Nephron progenitor cell (in vitro differentiated cells): ENCODE results near the gene CD36.

Experiments used
- DNase-seq: peaks from one replicate; pipeline ENCODE4 v3.0.0; 2021
- H3K27ac Mint-ChIP-seq: 2 replicates; pipeline ENCODE4 v1.8.0; 2021; ENCODE audit warnings: mild to moderate bottlenecking, moderate library complexity, mixed read lengths
- H3K27me3 Mint-ChIP-seq: 2 replicates; pipeline ENCODE4 v1.8.0; 2021; ENCODE audit warnings: mild to moderate bottlenecking, low read depth, mixed read lengths; ENCODE audit not compliant: poor library complexity
- H3K36me3 Mint-ChIP-seq: 2 replicates; pipeline ENCODE4 v1.8.0; 2021; ENCODE audit warnings: low read depth, mixed read lengths
- H3K4me1 Mint-ChIP-seq: 2 replicates; pipeline ENCODE4 v1.8.0; 2021; ENCODE audit warnings: mixed read lengths
- H3K4me3 Mint-ChIP-seq: 2 replicates; pipeline ENCODE4 v1.8.0; 2021; ENCODE audit warnings: mild to moderate bottlenecking, moderate library complexity, mixed read lengths
- H3K9me3 Mint-ChIP-seq: 2 replicates; pipeline ENCODE4 v1.8.0; 2021; ENCODE audit warnings: mild to moderate bottlenecking, moderate library complexity, mixed read lengths
- TF ChIP-seq, protein P1 (sequence below): fragments of 200-600 bp; sonication (generic); IDR thresholded peaks from 2 replicates; pipeline ENCODE4 v1.5.0; 2021; ENCODE audit warnings: antibody characterized with exemption

Gene CD36

DNA sequence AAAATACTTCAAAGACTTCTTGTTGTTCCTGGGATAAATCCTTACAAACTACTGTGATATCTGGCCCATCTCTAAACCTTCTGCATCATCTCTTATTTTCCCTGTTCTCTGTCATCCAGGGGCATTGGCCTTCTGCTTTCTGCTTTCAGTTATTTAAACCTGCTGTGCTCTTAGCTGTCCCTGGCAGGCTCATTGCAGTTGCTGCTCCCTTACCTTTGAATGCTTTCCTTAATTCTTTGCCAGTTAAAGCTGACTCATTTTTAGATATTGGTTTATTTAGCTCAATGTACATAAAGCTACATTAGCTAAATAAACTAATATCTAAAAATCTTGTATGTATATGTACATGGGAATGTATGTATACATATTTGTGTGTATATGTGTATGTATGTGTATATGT lies 40.6 kb upstream of the CD36 start:
- no peak overlapping the region for H3K27ac Mint-ChIP-seq
- no peak for DNase-seq
- peaks cover 3% of the 10 kb centered on the region for H3K27me3 Mint-ChIP-seq
- H3K4me3 Mint-ChIP-seq: no peak overlapping the region
- no peaks in the 10 kb centered on the region for H3K9me3 Mint-ChIP-seq
- no peaks in the 10 kb centered on the region for H3K36me3 Mint-ChIP-seq
- TF ChIP-seq, protein P1, sequence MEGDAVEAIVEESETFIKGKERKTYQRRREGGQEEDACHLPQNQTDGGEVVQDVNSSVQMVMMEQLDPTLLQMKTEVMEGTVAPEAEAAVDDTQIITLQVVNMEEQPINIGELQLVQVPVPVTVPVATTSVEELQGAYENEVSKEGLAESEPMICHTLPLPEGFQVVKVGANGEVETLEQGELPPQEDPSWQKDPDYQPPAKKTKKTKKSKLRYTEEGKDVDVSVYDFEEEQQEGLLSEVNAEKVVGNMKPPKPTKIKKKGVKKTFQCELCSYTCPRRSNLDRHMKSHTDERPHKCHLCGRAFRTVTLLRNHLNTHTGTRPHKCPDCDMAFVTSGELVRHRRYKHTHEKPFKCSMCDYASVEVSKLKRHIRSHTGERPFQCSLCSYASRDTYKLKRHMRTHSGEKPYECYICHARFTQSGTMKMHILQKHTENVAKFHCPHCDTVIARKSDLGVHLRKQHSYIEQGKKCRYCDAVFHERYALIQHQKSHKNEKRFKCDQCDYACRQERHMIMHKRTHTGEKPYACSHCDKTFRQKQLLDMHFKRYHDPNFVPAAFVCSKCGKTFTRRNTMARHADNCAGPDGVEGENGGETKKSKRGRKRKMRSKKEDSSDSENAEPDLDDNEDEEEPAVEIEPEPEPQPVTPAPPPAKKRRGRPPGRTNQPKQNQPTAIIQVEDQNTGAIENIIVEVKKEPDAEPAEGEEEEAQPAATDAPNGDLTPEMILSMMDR: no peak
- H3K4me1 Mint-ChIP-seq: no peaks in the 10 kb centered on the region

DNA sequence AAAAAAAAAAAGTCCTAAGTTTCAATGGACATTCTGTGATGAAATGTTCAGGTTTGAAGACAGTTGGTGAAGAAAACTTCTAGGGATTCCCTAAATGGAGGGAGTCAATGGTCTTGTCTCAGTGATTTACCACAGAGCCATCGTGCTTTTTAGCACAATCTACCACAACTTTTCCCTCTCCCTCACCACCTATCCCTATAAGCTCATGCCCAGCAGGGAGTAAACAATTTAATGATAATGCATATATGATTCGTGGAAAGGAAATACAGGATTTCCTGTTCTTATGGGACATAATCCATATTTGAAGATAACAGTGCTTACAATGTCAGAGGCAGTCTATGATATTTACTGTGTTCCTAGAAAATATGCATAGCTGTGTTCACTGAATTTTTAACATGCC lies 38.4 kb upstream of the CD36 start:
- TF ChIP-seq, protein P1: no peak

DNA sequence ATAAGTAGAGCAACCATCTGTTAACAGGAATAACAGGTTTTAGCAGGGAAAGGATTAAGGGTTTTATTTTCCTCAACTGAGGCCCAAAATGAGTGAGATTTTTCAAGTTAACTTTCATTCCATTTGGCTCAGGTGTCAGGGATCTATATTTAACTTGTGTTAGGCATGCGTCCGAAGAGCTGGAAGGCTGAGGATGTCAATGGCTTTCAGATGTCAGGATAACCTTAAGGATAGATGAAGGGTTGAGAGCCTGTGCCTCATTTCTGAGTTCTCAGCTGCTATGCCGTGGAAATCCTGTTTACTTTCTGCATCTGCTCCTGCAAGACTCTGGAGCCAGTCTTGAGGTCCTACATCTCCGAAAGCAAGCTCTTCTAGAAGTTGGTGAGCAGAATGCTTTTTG lies 36.4 kb upstream of the CD36 start:
- TF ChIP-seq, protein P1: no peak
- no peak overlapping the region for H3K4me3 Mint-ChIP-seq
- no peak for DNase-seq
- H3K9me3 Mint-ChIP-seq: no peaks in the 10 kb centered on the region
- no peaks in the 10 kb centered on the region for H3K36me3 Mint-ChIP-seq
- no peak overlapping the region for H3K27ac Mint-ChIP-seq
- no peaks in the 10 kb centered on the region for H3K4me1 Mint-ChIP-seq
- peaks cover 3% of the 10 kb centered on the region for H3K27me3 Mint-ChIP-seq

More for the DNA sequence above, 38.4 kb upstream of the CD36 start:
- H3K4me1 Mint-ChIP-seq: no peaks in the 10 kb centered on the region
- H3K27me3 Mint-ChIP-seq: peaks cover 3% of the 10 kb centered on the region
- H3K4me3 Mint-ChIP-seq: no peak overlapping the region
- H3K27ac Mint-ChIP-seq: no peak overlapping the region
- DNase-seq: no peak
- no peaks in the 10 kb centered on the region for H3K9me3 Mint-ChIP-seq
- no peaks in the 10 kb centered on the region for H3K36me3 Mint-ChIP-seq

DNA sequence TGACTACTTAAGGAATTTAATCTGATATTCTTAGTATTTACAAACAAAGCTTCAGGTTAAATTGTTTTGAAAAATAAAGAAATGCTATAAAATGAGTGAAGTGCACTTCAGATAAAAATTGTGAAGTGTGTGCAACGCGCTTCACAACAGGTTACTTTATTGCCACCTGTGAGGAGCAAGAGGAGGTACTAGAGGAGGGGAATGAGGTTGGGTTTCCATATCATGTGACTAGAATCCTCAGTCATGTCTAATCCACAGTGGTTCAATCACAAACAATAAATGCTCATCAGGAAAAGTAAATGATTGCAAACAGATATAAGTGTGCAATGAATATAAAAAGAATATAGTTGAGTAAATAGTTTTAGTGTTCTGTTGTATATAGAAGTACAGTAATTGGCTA lies 34.5 kb upstream of the CD36 start:
- DNase-seq: no peak
- no peaks in the 10 kb centered on the region for H3K4me1 Mint-ChIP-seq
- H3K4me3 Mint-ChIP-seq: no peak overlapping the region
- no peaks in the 10 kb centered on the region for H3K9me3 Mint-ChIP-seq
- no peaks in the 10 kb centered on the region for H3K36me3 Mint-ChIP-seq
- no peak overlapping the region for H3K27ac Mint-ChIP-seq
- peaks cover 3% of the 10 kb centered on the region for H3K27me3 Mint-ChIP-seq
- TF ChIP-seq, protein P1: no peak

DNA sequence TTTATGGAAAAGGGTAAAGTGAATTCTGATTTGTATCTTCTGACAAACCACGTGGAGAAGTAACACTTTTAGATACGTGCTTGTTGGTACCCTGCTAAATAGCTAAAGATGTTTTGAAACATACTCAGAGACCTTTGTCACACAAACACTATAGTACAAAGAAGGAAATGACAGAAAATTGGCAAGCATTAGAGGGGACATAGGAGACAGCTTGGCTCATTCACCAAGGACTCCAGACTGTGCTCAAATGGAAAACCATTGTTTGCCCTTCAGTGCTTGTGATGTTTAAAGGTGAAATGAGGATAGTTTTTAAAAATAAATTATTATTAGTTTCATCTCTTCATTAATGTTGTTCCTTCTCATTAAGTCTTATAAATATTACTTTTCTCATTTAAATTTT lies 34.0 kb upstream of the CD36 start:
- DNase-seq: no peak
- Mint-ChIP-seq H3K36me3 (no peaks in the 10 kb centered on the region), H3K9me3 (no peaks in the 10 kb centered on the region), H3K4me3 (no peak overlapping the region), H3K4me1 (no peaks in the 10 kb centered on the region), H3K27ac (no peak overlapping the region), H3K27me3 (peaks cover 3% of the 10 kb centered on the region)
- TF ChIP-seq, protein P1: no peak

DNA sequence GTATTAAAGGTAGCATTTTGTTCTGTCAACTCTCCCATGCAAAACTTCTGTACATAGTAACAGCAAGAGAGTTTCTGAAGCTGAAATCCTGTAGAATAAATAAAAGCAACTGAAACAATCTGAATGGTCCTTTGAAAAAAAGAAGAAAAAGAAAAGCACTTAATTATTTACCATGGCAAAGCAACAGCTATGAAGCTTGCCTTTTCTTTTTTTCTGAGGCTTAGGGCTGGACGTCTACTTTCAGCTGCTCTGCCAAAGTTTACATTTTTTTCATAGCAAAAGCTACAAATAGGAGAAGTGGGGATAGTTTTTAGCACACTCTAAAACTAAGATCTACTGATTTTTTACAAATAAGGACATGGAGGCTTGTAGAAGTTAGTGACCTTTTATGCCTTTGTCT lies 31.3 kb upstream of the CD36 start:
- no peak for DNase-seq
- H3K4me1 Mint-ChIP-seq: no peaks in the 10 kb centered on the region
- no peaks in the 10 kb centered on the region for H3K9me3 Mint-ChIP-seq
- TF ChIP-seq, protein P1: no peak
- no peaks in the 10 kb centered on the region for H3K27me3 Mint-ChIP-seq
- no peak overlapping the region for H3K27ac Mint-ChIP-seq
- H3K4me3 Mint-ChIP-seq: no peak overlapping the region
- no peaks in the 10 kb centered on the region for H3K36me3 Mint-ChIP-seq
